ENCODE measurements around the gene TFDP1. TPM values are rescaled to one million over a fixed set of nuclear protein-coding genes. Genes with fewer than 3 reads are reported as not detected.

Gene TFDP1
- total and polyA plus RNA-seq, 2 of the 4 experiments (the other 2 are of a cell fraction): 59.3 to 97.0 TPM

GRCh38 chr13:113637262-113638160, 53.0 kb downstream of the TFDP1 start:
- Histone ChIP-seq H2BK5ac (ENCODE audit: low read depth, low read length, poor library complexity, severe bottlenecking) (no peak overlapping the region), H4K5ac (ENCODE audit: low read depth, low read length) (no peak overlapping the region), H2AK9ac (replicated peaks; ENCODE audit: low read depth, low read length, poor library complexity) (no peak overlapping the region), H3K27ac (ENCODE audit: insufficient read depth, low read length) (no peak overlapping the region), H3K23ac (ENCODE audit: low read depth, low read length) (no peak overlapping the region), H4K20me1 (ENCODE audit: insufficient read depth, low read length) (no peaks in the 10 kb centered on the region; the same call in 1 of the 2 replicates), H2AFZ (replicated peaks; ENCODE audit: low read length, poor library complexity) (no peak overlapping the region), H4K8ac (ENCODE audit: low read depth in 2 of 2, low read length in 2 of 2) (no peak overlapping the region), H2BK20ac (ENCODE audit: low read depth, low read length) (no peak overlapping the region), H3K79me1 (ENCODE audit: low read depth in 1 of 2, low read length in 2 of 2) (peaks cover 16 to 38% of the 10 kb centered on the region in 2 experiments; a peak in 3 of 4 replicates), H3K9me3 (ENCODE audit: control insufficient read depth, insufficient read depth, low read length) (no peaks in the 10 kb centered on the region), H3K56ac (ENCODE audit: extremely low read depth, insufficient read depth, low read length) (no peak overlapping the region), H3K27me3 (ENCODE audit: control insufficient read depth, insufficient read depth, low read length) (no peaks in the 10 kb centered on the region), H3K36me3 (ENCODE audit: control insufficient read depth, insufficient read depth, low read length) (peaks cover 69% of the 10 kb centered on the region), H3K18ac (ENCODE audit: low read depth, low read length) (no peak overlapping the region), H4K91ac (ENCODE audit: insufficient read depth, low read depth, low read length) (no peak overlapping the region), H2AK5ac (ENCODE audit: low read depth, low read length) (no peak overlapping the region), H2BK15ac (ENCODE audit: low read depth, low read length) (no peak overlapping the region), H2BK120ac (ENCODE audit: low read depth, low read length) (no peak overlapping the region), H3K4ac (ENCODE audit: low read depth, low read length) (no peak overlapping the region), H3K9me1 (ENCODE audit: insufficient read depth, low read length) (peaks cover 13% of the 10 kb centered on the region; the same call in 1 of the 2 replicates), H3K4me3 (ENCODE audit: insufficient read depth, low read depth, low read length) (no peak overlapping the region), H3K4me1 (ENCODE audit: control insufficient read depth, insufficient read depth, low read length) (no peaks in the 10 kb centered on the region), H3K14ac (replicated peaks; ENCODE audit: low read depth, low read length) (no peak overlapping the region), H3K4me2 (ENCODE audit: low read depth, low read length) (no peak overlapping the region), H3K9ac (ENCODE audit: low read depth, low read length) (no peak overlapping the region)
- no TSS peak for BruUV-seq (replicated peaks)
- DNase-seq (no peak), ATAC-seq (ENCODE audit: low read depth) (no peak)
- in situ Hi-C loops (cut with MboI; ENCODE audit: low sequenced_read_pairs): no loop called here
- CTCF ChIA-PET: no interaction called here
- TF ChIP-seq CTCF (conservative IDR thresholded peaks at IDR 0.05; ENCODE audit: low read depth, low read length) (no peak), FOS (IDR thresholded peaks at IDR 0.05; ENCODE audit: low read depth, low read length) (no peak), USF2 (IDR thresholded peaks at IDR 0.05; ENCODE audit: low read depth, low read length) (no peak), SMC3 (IDR thresholded peaks at IDR 0.05; ENCODE audit: low read depth, low read length) (no peak), RFX5 (IDR thresholded peaks at IDR 0.05; ENCODE audit: low read depth, low read length) (no peak), MAFK (IDR thresholded peaks at IDR 0.05; ENCODE audit: low read depth, low read length) (no peak), CHD1 (IDR thresholded peaks at IDR 0.05; ENCODE audit: low read depth, low read length) (no peak), MAZ (IDR thresholded peaks at IDR 0.05; ENCODE audit: borderline replicate concordance, low read depth, low read length) (no peak), NFE2L2 (IDR thresholded peaks at IDR 0.05; ENCODE audit: low read depth, low read length) (no peak), POLR2A (IDR thresholded peaks at IDR 0.05; ENCODE audit: low read depth, low read length) (no peak), ELK1 (IDR thresholded peaks at IDR 0.05; ENCODE audit: borderline replicate concordance, low read depth, low read length) (no peak)
- dilution Hi-C loops (cut with HindIII; ENCODE audit: low sequenced_read_pairs, unreplicated experiment): no loop called here
- WGBS, 2 experiments (ENCODE audit: extremely low coverage in 2 of 2, insufficient read length in 1 of 2): 98% methylated on average over 22 of the region's 30 CpGs; no CpG with 5 or more reads in 1 of the 2 experiments
- POLR2A ChIA-PET (ENCODE audit: unreplicated experiment): no interaction called here
- intact Hi-C loops (cut with micrococcal nuclease): no loop called here
